GM12878 (cell line): ENCODE data around the gene MFNG. TPM values are rescaled to one million over a fixed set of nuclear protein-coding genes. Genes with fewer than 3 reads are reported as not detected.

ENCODE experiments used
- ATAC-seq: fragments of 200-7000 bp; cut with Tn5 transposase; 3 replicates; pipeline ENCODE4 v1.9.1; 2020; ENCODE audit warnings: mild to moderate bottlenecking, moderate library complexity
- BruUV-seq: library from RNA; stranded (reverse); fragments of 400-500 nt; replicated peaks from 2 replicates; lab custom pipeline; 2021; lab: Mats Ljungman, UMichigan
- CTCF ChIA-PET: fragments of 300-600 bp; sonication (Branson Sonifier 250); formaldehyde crosslinking; extraction: SDS; loops from one replicate; lab custom pipeline; 2021; ENCODE audit warnings: inconsistent platforms; lab: Yijun Ruan, JAX
- POLR2A ChIA-PET: fragments of 350-600 bp; formaldehyde crosslinking; extraction: SDS; loops from one replicate; lab custom pipeline; 2021; ENCODE audit warnings: inconsistent platforms; lab: Charles Lee
- RAD21 ChIA-PET: fragments of 300-600 bp; sonication (Branson Sonifier 250); formaldehyde crosslinking; loops from one replicate; lab custom pipeline; 2023; ENCODE audit warnings: antibody characterized with exemption; ENCODE audit not compliant: unreplicated experiment; lab: Charles Lee
- SMC1A ChIA-PET: fragments of 300-600 bp; sonication (Branson Sonifier 250); formaldehyde crosslinking; loops from one replicate; lab custom pipeline; 2023; ENCODE audit not compliant: unreplicated experiment, uncharacterized antibody; lab: Charles Lee
- DNase-seq: peaks from one replicate; pipeline ENCODE4 v3.0.0-alpha.2; 2011; ENCODE audit warnings: low read depth, low spot score
- FAIRE-seq: peaks from 3 replicates; lab custom pipeline; 2011; peaks lifted over from hg19 to GRCh38; lab: Jason Lieb, UNC
- H2AFZ ChIP-seq: 2 replicates; pipeline ENCODE4 v1.6.0; 2011; ENCODE audit warnings: low read depth, low read length, control low read depth; ENCODE audit not compliant: control insufficient read depth
- H3K27ac ChIP-seq: 2 replicates; pipeline ENCODE4 v1.5.1; 2011; ENCODE audit warnings: control low read depth; ENCODE audit not compliant: control insufficient read depth, insufficient read depth
- H3K27me3 ChIP-seq, 2 experiments: replicated peaks in 1 of 2; 2 replicates each; pipeline versions ENCODE4 v1.6.0 to v1.6.1; 2011; ENCODE audit warnings: low read length in 1 of 2; ENCODE audit not compliant: control insufficient read depth in 2 of 2, insufficient read depth in 2 of 2
- H3K36me3 ChIP-seq, 2 experiments: 2 replicates each; pipeline ENCODE4 v1.5.1; 2011; ENCODE audit warnings: low read length in 1 of 2; ENCODE audit not compliant: control insufficient read depth in 2 of 2, insufficient read depth in 2 of 2
- H3K4me1 ChIP-seq: 2 replicates; pipeline ENCODE4 v1.6.1; 2011; ENCODE audit warnings: mild to moderate bottlenecking, low read length, moderate library complexity, mixed read lengths; ENCODE audit not compliant: control insufficient read depth, insufficient read depth
- H3K4me2 ChIP-seq: 2 replicates; pipeline ENCODE4 v1.6.0; 2011; ENCODE audit warnings: control low read depth; ENCODE audit not compliant: control insufficient read depth, insufficient read depth
- H3K4me3 ChIP-seq: fragments of 200-600 bp; sonication (generic); 2 replicates; pipeline ENCODE4 v1.5.1; 2016
- H3K79me2 ChIP-seq: 2 replicates; pipeline ENCODE4 v1.6.0; 2011; ENCODE audit warnings: low read length; ENCODE audit not compliant: control insufficient read depth, insufficient read depth
- H3K9ac ChIP-seq: 2 replicates; pipeline ENCODE4 v1.8.0; 2011; ENCODE audit warnings: low read length, control low read depth, mixed read lengths; ENCODE audit not compliant: control insufficient read depth, insufficient read depth
- H3K9me3 ChIP-seq: replicated peaks from 3 replicates; pipeline ENCODE4 v1.5.1; 2011; ENCODE audit warnings: mild to moderate bottlenecking, low read length; ENCODE audit not compliant: control insufficient read depth, insufficient read depth
- H4K20me1 ChIP-seq: 2 replicates; pipeline ENCODE4 v1.6.0; 2011; ENCODE audit not compliant: control insufficient read depth, insufficient read depth
- CEBPB ChIP-seq, 2 experiments: fragments of 150-350 bp in 1 of 2; IDR thresholded peaks; 2 replicates each; pipeline ENCODE4 v1.6.1; 2012 to 2014; ENCODE audit warnings: low read depth in 2 of 2, low read length in 2 of 2, borderline replicate concordance in 1 of 2, inconsistent platforms in 1 of 2
- EP300 ChIP-seq, 2 experiments: fragments of 150-350 bp in 1 of 2; IDR thresholded peaks; 2 replicates each; pipeline ENCODE4 v1.6.1; 2011 to 2012; ENCODE audit warnings: low read depth in 2 of 2, low read length in 2 of 2, borderline replicate concordance in 1 of 2, improper control_type of control experiment in 1 of 2, inconsistent platforms in 1 of 2; ENCODE audit not compliant: control insufficient read depth in 1 of 2
- EZH2 ChIP-seq: IDR thresholded peaks from 2 replicates; pipeline ENCODE4 v1.6.1; 2012; ENCODE audit warnings: low read depth, mild to moderate bottlenecking, control low read depth, inconsistent platforms, low read length, borderline replicate concordance; ENCODE audit not compliant: control insufficient read depth
- HDGF ChIP-seq: fragments of 450-650 bp; IDR thresholded peaks from 2 replicates; pipeline ENCODE4 v1.6.1; 2016; ENCODE audit warnings: antibody characterized with exemption
- MYB ChIP-seq: fragments of 150-350 bp; IDR thresholded peaks from 2 replicates; pipeline ENCODE4 v1.6.1; 2014; ENCODE audit warnings: mild to moderate bottlenecking, low read depth, low read length, borderline replicate concordance
- RAD21 ChIP-seq: IDR thresholded peaks from 2 replicates; pipeline ENCODE4 v1.6.1; 2011; ENCODE audit warnings: mild to moderate bottlenecking, low read depth, low read length, moderate library complexity; ENCODE audit not compliant: insufficient read depth
- YBX1 ChIP-seq: fragments of 450-650 bp; IDR thresholded peaks from 2 replicates; pipeline ENCODE4 v1.6.1; 2016; ENCODE audit warnings: antibody characterized with exemption
- WGBS: methylation state at CpG from one replicate; pipeline ENCODE4 v1.1.6; 2016; ENCODE audit warnings: low lambda C conversion rate; ENCODE audit not compliant: insufficient replicate concordance, insufficient coverage; ENCODE audit errors: missing lambda C conversion rate; 5-methylcytosine and 5-hydroxymethylcytosine counted together
- in situ Hi-C: fragments of 300-500 bp; cut with MboI; formaldehyde crosslinking; loops from 9 replicates; pipeline ENCODE4 v1.14.3; 2018; ENCODE audit warnings: mixed read lengths
- intact Hi-C: fragments of 100-400 bp; cut with micrococcal nuclease; formaldehyde crosslinking; loops from one replicate; pipeline ENCODE4 v1.14.2; 2022; ENCODE audit not compliant: unreplicated experiment
- polyA plus RNA-seq, 11 experiments: library from polyadenylated mRNA; depleted of rRNA in 4 of 11; unstranded in 6 of 11; stranded (reverse) in 5 of 11; fragments of >200 nt; fragmentation: Nextera tagmentation in 4 of 11; fragmentation: Illumina TruSeq in 1 of 11; extraction: Ambion mirVana in 4 of 11; extraction: Trizol in 1 of 11; gene quantifications; 1 replicate in 1 of 11; 2 replicates in 10 of 11; pipeline versions ENCODE4 v1.2.1 to v1.2.3, GENCODE V29; 2011 to 2016; ENCODE audit warnings: inconsistent platforms in 2 of 11, missing spikeins in 2 of 11, low read depth in 1 of 11
- total RNA-seq, 4 experiments: library from RNA; depleted of rRNA in 3 of 4; stranded (reverse); fragments of >200 nt in 3 of 4; fragmentation: Illumina TruSeq in 1 of 4; extraction: Trizol in 1 of 4; gene quantifications; 2 replicates each; pipeline versions ENCODE4 v1.2.1 to v1.2.3, GENCODE V29; 2013 to 2021
- TF ChIP-seq, protein P1 (sequence below): fragments of 450-650 bp; IDR thresholded peaks from 2 replicates; pipeline ENCODE4 v1.6.1; 2016; ENCODE audit warnings: mild to moderate bottlenecking
- TF ChIP-seq, protein P2 (sequence below): fragments of 450-650 bp; IDR thresholded peaks from 2 replicates; pipeline ENCODE4 v1.6.1; 2016; ENCODE audit warnings: mild to moderate bottlenecking

The MFNG gene
- total and polyA plus RNA-seq, 10 of the 15 experiments (the other 5 are each of a cell fraction or from before 2014, with no cell fraction given): 11.5 to 117 (median 68.5) TPM

DNA sequence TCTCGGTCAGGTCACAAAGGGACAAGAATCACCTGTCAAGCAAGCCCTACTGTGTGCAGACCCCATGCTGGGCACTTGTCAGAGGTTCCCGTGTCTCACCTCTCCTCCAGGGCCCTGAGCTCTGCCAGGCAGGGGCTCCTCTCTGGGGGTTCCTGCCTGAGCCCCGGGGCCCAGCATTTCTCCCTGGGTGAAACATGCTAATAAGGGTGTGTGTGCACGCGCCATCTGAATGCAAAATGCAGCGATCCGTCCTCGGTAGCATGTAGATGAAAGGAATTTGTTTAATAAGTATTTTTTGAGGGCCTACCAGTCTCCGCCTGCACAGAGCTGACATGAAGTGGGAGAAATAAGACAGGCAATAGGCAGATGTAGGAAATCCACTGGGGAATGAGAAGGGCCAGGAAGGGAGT is 64.7 kb downstream of the MFNG start:
- CTCF ChIA-PET: no interaction called here
- Histone ChIP-seq H3K27ac (no peak overlapping the region), H3K4me3 (no peak overlapping the region), H3K36me3 (no peaks in the 10 kb centered on the region), H3K4me2 (no peak overlapping the region), H3K9ac (no peak overlapping the region), H4K20me1 (no peaks in the 10 kb centered on the region), H3K9me3 (no peaks in the 10 kb centered on the region), H3K27me3 (peaks cover 14% of the 10 kb centered on the region in 2 experiments), H3K4me1 (no peaks in the 10 kb centered on the region), H2AFZ (no peak overlapping the region), H3K79me2 (no peaks in the 10 kb centered on the region)
- POLR2A ChIA-PET: no interaction called here
- no peak for TF ChIP-seq EP300 (IDR thresholded peaks at IDR 0.05; ENCODE audit: borderline replicate concordance in 1 of 2, control insufficient read depth in 1 of 2, low read depth in 2 of 2, low read length in 2 of 2)
- no peak for TF ChIP-seq MYB
- TF ChIP-seq, protein P1, sequence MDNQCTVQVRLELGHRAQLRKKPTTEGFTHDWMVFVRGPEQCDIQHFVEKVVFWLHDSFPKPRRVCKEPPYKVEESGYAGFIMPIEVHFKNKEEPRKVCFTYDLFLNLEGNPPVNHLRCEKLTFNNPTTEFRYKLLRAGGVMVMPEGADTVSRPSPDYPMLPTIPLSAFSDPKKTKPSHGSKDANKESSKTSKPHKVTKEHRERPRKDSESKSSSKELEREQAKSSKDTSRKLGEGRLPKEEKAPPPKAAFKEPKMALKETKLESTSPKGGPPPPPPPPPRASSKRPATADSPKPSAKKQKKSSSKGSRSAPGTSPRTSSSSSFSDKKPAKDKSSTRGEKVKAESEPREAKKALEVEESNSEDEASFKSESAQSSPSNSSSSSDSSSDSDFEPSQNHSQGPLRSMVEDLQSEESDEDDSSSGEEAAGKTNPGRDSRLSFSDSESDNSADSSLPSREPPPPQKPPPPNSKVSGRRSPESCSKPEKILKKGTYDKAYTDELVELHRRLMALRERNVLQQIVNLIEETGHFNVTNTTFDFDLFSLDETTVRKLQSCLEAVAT: no peak
- TF ChIP-seq EZH2: no peak
- TF ChIP-seq, protein P2, sequence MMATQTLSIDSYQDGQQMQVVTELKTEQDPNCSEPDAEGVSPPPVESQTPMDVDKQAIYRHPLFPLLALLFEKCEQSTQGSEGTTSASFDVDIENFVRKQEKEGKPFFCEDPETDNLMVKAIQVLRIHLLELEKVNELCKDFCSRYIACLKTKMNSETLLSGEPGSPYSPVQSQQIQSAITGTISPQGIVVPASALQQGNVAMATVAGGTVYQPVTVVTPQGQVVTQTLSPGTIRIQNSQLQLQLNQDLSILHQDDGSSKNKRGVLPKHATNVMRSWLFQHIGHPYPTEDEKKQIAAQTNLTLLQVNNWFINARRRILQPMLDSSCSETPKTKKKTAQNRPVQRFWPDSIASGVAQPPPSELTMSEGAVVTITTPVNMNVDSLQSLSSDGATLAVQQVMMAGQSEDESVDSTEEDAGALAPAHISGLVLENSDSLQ: no peak
- no peak for TF ChIP-seq YBX1
- TF ChIP-seq CEBPB (IDR thresholded peaks at IDR 0.05; ENCODE audit: borderline replicate concordance in 1 of 2, low read depth in 2 of 2, low read length in 2 of 2): no peak
- TF ChIP-seq HDGF: no peak
- no peak for TF ChIP-seq RAD21
- intact Hi-C loops: no loop called here
- no TSS peak for BruUV-seq
- FAIRE-seq: no peak
- no peak for DNase-seq
- no peak for ATAC-seq
- SMC1A ChIA-PET: no interaction called here
- in situ Hi-C loops: no loop called here
- WGBS: 62% methylated on average over 9 of the region's 9 CpGs
- RAD21 ChIA-PET: no interaction called here
